RKO (cell line): ENCODE data around the gene TRIM49.
"Not testable (repeated sequence)": the region's sequence is repeated elsewhere in the genome, so short reads cannot be mapped to it uniquely, and the experiment has no call there.

Experiments used
- DNase-seq: peaks from one replicate; pipeline ENCODE4 v3.0.0-alpha.2; 2016; ENCODE audit warnings: low spot score

Gene TRIM49

GRCh38 chr11:89808475-89808874, at the start of gene TRIM49:
TRIM49 (minus strand) TSS chr11:89808575; CDS start chr11:89804469, 4,106 bp downstream.
- not testable (repeated sequence) for DNase-seq

GRCh38 chr11:89826694-89827093, 18.3 kb upstream of the TRIM49 start:
- DNase-seq = not testable (repeated sequence)

- not testable (repeated sequence) for DNase-seq
Measured at GRCh38 chr11:89820008-89820407, 11.6 kb upstream of the TRIM49 start.

GRCh38 chr11:89813535-89813934, 5.2 kb upstream of the TRIM49 start:
- DNase-seq = not testable (repeated sequence)

- DNase-seq = not testable (repeated sequence)
Measured at GRCh38 chr11:89787506-89788063, 20.8 kb downstream of the TRIM49 start.

GRCh38 chr11:89785726-89786125, 22.6 kb downstream of the TRIM49 start:
- DNase-seq = not testable (repeated sequence)

GRCh38 chr11:89750822-89751221, 57.6 kb downstream of the TRIM49 start:
- not testable (repeated sequence) for DNase-seq
